Immature natural killer cell (primary cell): ENCODE measurements around the gene SZT2. TPM values are rescaled to one million over a fixed set of nuclear protein-coding genes. Genes with fewer than 3 reads are reported as not detected.

Source experiments
- DNase-seq, 3 donors: peaks; one replicate each; pipeline ENCODE4 v3.0.0; 2022; ENCODE audit warnings: mixed read lengths in 1 of 3
- H3K27ac Mint-ChIP-seq, 6 donors: one replicate each; pipeline ENCODE4 v1.8.0; 2020; ENCODE audit warnings: mixed read lengths in 6 of 6, mild to moderate bottlenecking in 5 of 6, inconsistent platforms in 4 of 6, moderate library complexity in 3 of 6
- H3K27me3 Mint-ChIP-seq, 3 donors: one replicate each; pipeline ENCODE4 v1.8.0; 2020 to 2021; ENCODE audit warnings: low read depth in 3 of 3, mild to moderate bottlenecking in 3 of 3, mixed read lengths in 3 of 3, moderate library complexity in 3 of 3, inconsistent platforms in 1 of 3
- H3K36me3 Mint-ChIP-seq, 3 donors: one replicate each; pipeline ENCODE4 v1.8.0; 2020; ENCODE audit warnings: mixed read lengths in 3 of 3, inconsistent platforms in 2 of 3, mild to moderate bottlenecking in 2 of 3
- H3K4me1 Mint-ChIP-seq, 2 donors: one replicate each; pipeline ENCODE4 v1.8.0; 2020; ENCODE audit warnings: inconsistent platforms in 2 of 2, mild to moderate bottlenecking in 2 of 2, mixed read lengths in 2 of 2, moderate library complexity in 1 of 2
- H3K4me3 Mint-ChIP-seq, 5 donors: one replicate each; pipeline ENCODE4 v1.8.0; 2020; ENCODE audit warnings: mild to moderate bottlenecking in 5 of 5, mixed read lengths in 5 of 5, inconsistent platforms in 3 of 5, moderate library complexity in 3 of 5
- H3K9me3 Mint-ChIP-seq, 6 donors: one replicate each; pipeline ENCODE4 v1.8.0; 2020; ENCODE audit warnings: mild to moderate bottlenecking in 6 of 6, mixed read lengths in 6 of 6, inconsistent platforms in 4 of 6, moderate library complexity in 3 of 6
- polyA plus RNA-seq, 3 donors: library from polyadenylated mRNA; unstranded; fragments of 300-500 nt; fragmentation: Illumina TruSeq; gene quantifications; one replicate each; pipeline ENCODE4 v1.2.3, GENCODE V29; 2021

SZT2 gene
- polyA plus RNA-seq, 3 donors from 2014 or later, result 3.4 to 8.3 (median 4.5) TPM

- peaks cover 0 to 41% (median 15%) of the 10 kb centered on the region in 3 donors for H3K36me3 Mint-ChIP-seq
- no peaks in the 10 kb centered on the region for H3K4me1 Mint-ChIP-seq
- no peak overlapping the region for H3K4me3 Mint-ChIP-seq
- DNase-seq, result no peak
- peaks cover 0 to 4% (median 2%) of the 10 kb centered on the region in 3 donors for H3K27me3 Mint-ChIP-seq
- peak overlapping the region in 3 of 6 donors; percentile 5 to 59 (median 49) for H3K27ac Mint-ChIP-seq
- H3K9me3 Mint-ChIP-seq, result no peaks in the 10 kb centered on the region
Measured at GRCh38 chr1:43438576-43438952, 48.9 kb downstream of the SZT2 start.

GRCh38 chr1:43438953-43439581, 49.4 kb downstream of the SZT2 start:
- peak overlapping the region in 2 of 6 donors; percentile 49 to 59 for H3K27ac Mint-ChIP-seq
- no peak for DNase-seq
- peaks cover 0 to 39% (median 11%) of the 10 kb centered on the region in 3 donors for H3K36me3 Mint-ChIP-seq
- no peaks in the 10 kb centered on the region for H3K9me3 Mint-ChIP-seq
- H3K4me1 Mint-ChIP-seq, result no peaks in the 10 kb centered on the region
- peaks cover 0 to 4% (median 2%) of the 10 kb centered on the region in 3 donors for H3K27me3 Mint-ChIP-seq
- no peak overlapping the region for H3K4me3 Mint-ChIP-seq

DNA sequence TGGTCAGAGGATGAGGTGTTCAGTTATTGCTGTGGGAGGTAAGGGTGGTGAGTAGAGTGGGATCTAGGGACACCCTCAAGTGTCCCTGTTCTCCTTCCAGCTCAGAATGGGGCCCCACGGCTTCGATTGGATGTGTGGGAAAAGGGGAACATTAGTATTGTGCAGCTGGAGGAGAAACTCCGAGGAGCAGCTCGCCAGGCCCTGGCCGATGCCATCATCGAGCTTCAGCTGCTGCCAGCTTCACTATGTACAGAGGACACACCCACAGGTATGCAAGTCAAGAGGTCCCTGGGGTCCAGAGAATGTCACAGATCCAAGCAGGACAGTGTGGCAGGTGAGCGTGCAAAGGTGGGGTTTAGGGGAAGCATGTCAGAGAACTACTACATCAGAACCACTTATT, 50.1 kb downstream of the SZT2 start:
- no peaks in the 10 kb centered on the region for H3K9me3 Mint-ChIP-seq
- no peak for DNase-seq
- no peaks in the 10 kb centered on the region for H3K4me1 Mint-ChIP-seq
- peaks cover 0 to 4% (median 2%) of the 10 kb centered on the region in 3 donors for H3K27me3 Mint-ChIP-seq
- no peak overlapping the region for H3K27ac Mint-ChIP-seq
- H3K36me3 Mint-ChIP-seq, result peaks cover 0 to 41% (median 15%) of the 10 kb centered on the region in 3 donors
- no peak overlapping the region for H3K4me3 Mint-ChIP-seq

- Mint-ChIP-seq H3K4me1 (no peaks in the 10 kb centered on the region), H3K27ac (no peak overlapping the region), H3K9me3 (no peaks in the 10 kb centered on the region), H3K36me3 (peaks cover 0 to 41% (median 11%) of the 10 kb centered on the region in 3 donors), H3K27me3 (peaks cover 0 to 4% (median under 1%) of the 10 kb centered on the region in 3 donors), H3K4me3 (no peak overlapping the region)
- no peak for DNase-seq
Measured at GRCh38 chr1:43440358-43440757, 50.7 kb downstream of the SZT2 start.

DNA sequence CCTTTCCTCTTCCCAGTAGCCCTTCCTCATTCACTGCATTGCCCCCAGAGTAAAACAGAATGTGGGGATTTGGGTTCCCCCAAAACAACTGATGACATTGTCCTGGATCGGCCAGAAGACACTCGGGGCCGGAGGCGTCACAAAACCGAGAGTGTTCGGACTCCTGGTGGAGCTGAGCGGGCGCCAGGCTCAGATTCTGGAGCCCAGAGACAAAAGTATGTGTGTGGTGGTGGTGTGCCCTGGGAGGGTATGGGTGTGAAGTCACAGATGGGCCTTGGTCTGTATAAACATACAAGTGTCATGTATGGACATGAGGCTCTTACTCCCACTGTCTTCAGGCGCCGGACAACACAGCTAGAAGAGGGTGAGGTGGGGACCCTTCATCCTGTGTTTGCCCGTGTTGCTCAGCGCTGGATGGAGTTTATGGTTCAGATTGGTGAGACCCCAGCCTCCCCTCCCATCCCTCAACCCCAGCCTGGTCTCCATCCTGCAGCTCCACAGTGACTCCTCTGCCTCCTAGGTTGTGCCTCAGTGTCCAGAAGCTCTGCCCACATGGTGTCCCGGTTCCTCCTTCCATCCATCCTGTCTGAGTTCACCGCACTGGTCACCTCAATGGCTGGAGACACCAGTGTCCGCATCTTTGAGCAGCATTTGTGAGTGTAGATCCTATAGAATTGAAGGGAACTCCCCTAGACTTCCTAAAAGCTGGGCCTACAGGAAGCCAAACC, 51.6 kb downstream of the SZT2 start:
- H3K27ac Mint-ChIP-seq, result peak overlapping the region in 1 of 6 donors; percentile 40

DNA sequence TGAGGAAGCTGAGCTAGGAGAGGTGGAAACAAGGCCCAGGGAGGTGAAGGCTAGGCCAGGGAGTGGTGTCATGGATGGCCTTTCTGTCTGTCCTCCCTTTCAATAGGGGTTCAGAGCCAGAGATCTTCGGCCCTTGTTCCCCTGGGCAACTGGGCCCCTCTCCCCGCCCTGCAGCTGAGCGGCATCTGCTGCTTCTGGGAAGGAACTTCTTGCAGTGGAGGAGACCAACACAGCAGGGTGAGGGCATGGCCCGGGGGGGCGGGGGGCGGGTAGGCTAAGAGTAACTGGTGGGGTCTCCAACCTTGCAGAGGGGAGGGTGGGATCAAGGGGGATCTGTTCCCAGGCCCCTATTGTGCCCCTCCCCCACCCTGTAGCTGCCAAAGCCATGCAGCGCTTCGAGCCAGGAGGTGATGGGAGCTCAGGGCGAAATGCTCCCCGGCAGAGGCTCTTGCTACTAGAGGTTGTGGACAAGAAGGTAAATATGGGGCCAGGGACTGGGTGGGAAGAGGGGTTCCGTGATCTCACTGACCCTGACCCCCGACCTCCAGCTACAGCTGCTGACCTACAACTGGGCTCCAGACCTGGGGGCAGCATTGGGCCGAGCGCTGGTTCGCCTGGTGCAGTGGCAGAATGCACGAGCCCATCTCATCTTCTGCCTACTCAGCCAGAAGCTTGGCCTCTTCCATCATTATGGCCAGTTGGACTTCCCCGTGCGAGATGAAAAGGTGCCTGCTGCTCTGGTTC, 52.4 kb downstream of the SZT2 start:
- Mint-ChIP-seq H3K4me3 (no peak overlapping the region), H3K4me1 (no peaks in the 10 kb centered on the region), H3K9me3 (no peaks in the 10 kb centered on the region), H3K36me3 (peaks cover 7 to 43% (median 9%) of the 10 kb centered on the region in 3 donors), H3K27me3 (peaks cover 0 to 4% (median 0%) of the 10 kb centered on the region in 3 donors), H3K27ac (no peak overlapping the region)
- no peak for DNase-seq

More for the DNA sequence above, 51.6 kb downstream of the SZT2 start:
- H3K36me3 Mint-ChIP-seq, result peaks cover 7 to 41% (median 7%) of the 10 kb centered on the region in 3 donors
- no peaks in the 10 kb centered on the region for H3K9me3 Mint-ChIP-seq
- no peaks in the 10 kb centered on the region for H3K4me1 Mint-ChIP-seq
- H3K4me3 Mint-ChIP-seq, result no peak overlapping the region
- no peak for DNase-seq
- peaks cover 0 to 4% (median 0%) of the 10 kb centered on the region in 3 donors for H3K27me3 Mint-ChIP-seq

DNA sequence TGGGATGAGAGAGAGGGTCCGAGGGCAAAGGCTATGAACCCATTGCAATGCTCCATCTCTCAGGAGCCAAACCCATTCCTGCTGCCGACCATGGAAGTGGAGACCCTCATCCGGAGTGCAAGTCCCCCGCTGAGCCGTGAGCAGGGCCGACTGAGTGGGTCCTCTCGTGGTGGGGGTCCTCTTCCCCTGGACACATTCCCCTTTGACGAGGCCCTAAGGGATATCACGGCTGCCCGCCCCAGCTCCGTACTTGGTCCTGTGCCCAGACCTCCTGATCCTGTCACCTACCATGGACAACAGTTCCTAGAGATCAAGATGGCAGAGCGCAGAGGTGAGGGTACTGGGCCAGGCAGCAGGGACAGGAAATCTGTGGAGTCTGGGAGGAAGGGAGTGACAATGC, 53.1 kb downstream of the SZT2 start:
- Mint-ChIP-seq H3K27ac (no peak overlapping the region), H3K36me3 (peaks cover 7 to 46% (median 9%) of the 10 kb centered on the region in 3 donors), H3K9me3 (no peaks in the 10 kb centered on the region), H3K27me3 (peaks cover 0 to 4% (median 0%) of the 10 kb centered on the region in 3 donors), H3K4me3 (no peak overlapping the region), H3K4me1 (no peaks in the 10 kb centered on the region)
- no peak for DNase-seq

- H3K27ac Mint-ChIP-seq, result peak overlapping the region in 1 of 6 donors; percentile 53
- H3K36me3 Mint-ChIP-seq, result peaks cover 7 to 46% (median 9%) of the 10 kb centered on the region in 3 donors
- H3K9me3 Mint-ChIP-seq, result no peaks in the 10 kb centered on the region
- no peaks in the 10 kb centered on the region for H3K4me1 Mint-ChIP-seq
- H3K4me3 Mint-ChIP-seq, result no peak overlapping the region
- no peak for DNase-seq
- H3K27me3 Mint-ChIP-seq, result peaks cover 0 to 4% (median 0%) of the 10 kb centered on the region in 3 donors
Measured at GRCh38 chr1:43443197-43443946, 53.7 kb downstream of the SZT2 start.

DNA sequence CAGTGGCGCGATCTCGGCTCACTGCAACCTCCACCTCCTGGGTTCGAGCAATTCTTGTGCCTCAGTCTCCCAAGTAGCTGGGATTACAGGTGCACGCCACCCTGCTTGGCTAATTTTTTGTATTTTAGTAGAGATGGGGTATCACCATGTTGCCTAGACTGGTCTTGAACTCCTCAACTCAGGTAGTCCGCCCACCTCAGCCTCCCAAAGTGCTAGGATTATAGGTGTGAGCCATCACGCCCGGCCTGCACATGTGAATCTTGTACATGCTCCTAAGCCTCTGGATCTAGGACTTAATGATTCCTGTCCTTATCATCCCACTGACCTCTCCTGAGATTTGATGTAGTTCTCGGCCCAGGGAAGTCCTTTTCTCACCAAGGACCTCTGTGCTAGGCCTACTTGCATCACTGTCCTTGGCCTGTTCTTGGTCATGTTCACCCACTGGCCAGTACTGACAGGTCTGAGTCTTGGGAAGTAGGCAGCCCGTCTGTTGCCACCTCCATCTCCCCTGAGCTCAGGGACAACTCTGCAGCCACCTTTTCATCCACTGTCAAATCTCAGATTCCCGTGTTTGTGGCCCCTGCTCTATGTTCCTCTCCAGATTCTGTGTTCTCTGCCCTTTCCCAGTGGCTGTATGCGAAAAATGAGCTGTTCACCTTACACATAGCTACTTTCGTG, 54.6 kb downstream of the SZT2 start:
- H3K27ac Mint-ChIP-seq, result peak overlapping the region in 1 of 6 donors; percentile 37
- peaks cover 11 to 41% (median 12%) of the 10 kb centered on the region in 3 donors for H3K36me3 Mint-ChIP-seq
- no peaks in the 10 kb centered on the region for H3K4me1 Mint-ChIP-seq
- no peaks in the 10 kb centered on the region for H3K9me3 Mint-ChIP-seq
- no peak for DNase-seq
- H3K4me3 Mint-ChIP-seq, result no peak overlapping the region
- peaks cover 0 to 4% (median 0%) of the 10 kb centered on the region in 3 donors for H3K27me3 Mint-ChIP-seq

DNA sequence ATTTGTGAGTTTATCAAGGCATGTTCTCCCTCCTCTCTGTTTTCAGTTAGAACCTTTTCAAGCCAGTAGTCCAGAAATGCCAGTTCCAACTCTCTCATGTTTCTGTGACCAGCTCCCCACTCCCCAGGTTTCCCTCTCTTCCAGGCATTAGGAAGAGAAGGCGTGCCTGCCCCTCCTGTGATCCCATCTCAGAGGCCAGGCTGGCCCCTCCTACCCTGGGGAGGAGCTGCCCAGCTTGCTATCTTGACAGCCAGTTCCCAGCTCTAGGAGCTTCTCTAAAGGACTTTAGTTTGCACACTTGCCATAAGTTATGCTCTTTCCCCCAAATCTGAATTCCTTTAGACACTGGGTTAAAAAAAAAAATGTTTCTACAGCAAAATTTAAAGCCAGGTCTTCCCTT, 55.1 kb downstream of the SZT2 start:
- DNase-seq, result no peak
- Mint-ChIP-seq H3K36me3 (peaks cover 11 to 41% (median 15%) of the 10 kb centered on the region in 3 donors), H3K4me1 (no peaks in the 10 kb centered on the region), H3K27me3 (peaks cover 0 to 3% (median 0%) of the 10 kb centered on the region in 3 donors), H3K4me3 (no peak overlapping the region), H3K27ac (peak overlapping the region in 2 of 6 donors; percentile 1 to 10), H3K9me3 (no peaks in the 10 kb centered on the region)

DNA sequence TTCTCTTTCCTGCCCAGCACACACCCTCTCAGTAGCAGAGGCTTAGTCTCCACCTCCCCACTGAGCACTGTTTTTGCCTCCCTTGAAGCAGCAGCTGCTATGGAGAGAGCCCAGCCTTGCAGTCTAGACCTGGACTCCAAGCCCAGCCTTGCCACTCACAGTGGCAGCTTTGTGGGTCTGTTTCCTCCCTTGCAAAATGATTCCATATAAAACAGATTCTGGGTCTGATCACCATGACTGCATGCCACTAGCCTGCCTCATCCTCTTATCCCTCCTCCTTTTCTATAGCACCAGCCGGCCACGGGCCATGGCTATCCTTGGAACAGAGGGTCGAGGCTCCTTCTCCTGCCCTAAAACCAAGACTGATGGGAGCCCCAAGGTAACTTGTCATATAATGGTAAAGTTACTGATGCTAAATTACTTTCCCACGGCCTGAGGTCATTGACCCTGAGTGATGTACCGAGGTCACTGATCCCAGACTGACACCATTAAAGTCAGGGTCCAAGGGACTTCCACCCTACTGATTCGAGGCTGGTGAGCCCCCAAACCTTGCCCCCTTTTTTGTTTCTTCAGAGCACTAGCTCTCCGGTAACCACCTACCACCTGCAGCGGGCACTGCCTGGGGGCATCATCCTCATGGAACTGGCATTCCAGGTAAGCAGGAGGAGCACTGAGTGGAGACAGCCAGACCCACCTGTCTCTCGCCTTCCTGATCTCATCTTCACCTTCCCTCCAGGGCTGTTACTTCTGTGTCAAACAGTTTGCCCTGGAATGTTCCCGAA, 56.1 kb downstream of the SZT2 start:
- DNase-seq, result no peak
- peaks cover 0 to 3% (median 2%) of the 10 kb centered on the region in 3 donors for H3K27me3 Mint-ChIP-seq
- peak overlapping the region in 2 of 6 donors; percentile 8 to 63 for H3K27ac Mint-ChIP-seq
- H3K9me3 Mint-ChIP-seq, result no peaks in the 10 kb centered on the region
- peaks cover 11 to 36% (median 15%) of the 10 kb centered on the region in 3 donors for H3K36me3 Mint-ChIP-seq
- H3K4me1 Mint-ChIP-seq, result no peaks in the 10 kb centered on the region
- H3K4me3 Mint-ChIP-seq, result no peak overlapping the region

DNA sequence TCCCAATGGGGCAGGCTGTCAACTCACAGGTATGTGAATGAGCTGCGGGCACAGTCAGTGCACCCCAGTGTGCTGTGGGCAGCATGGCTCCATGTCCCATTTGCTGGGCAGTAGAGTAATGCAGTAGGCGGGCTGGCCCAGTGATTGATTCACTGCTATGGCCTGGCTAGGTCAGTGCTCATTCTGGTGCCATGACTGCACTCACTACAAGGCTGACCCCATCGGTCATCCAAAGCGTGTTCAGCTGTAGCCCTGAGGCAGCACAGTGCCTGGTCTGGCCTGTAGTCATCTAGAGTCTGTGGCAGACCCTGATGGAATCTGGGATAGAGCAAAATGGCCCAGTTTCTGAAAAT, 56.7 kb downstream of the SZT2 start:
- Mint-ChIP-seq H3K4me3 (no peak overlapping the region), H3K36me3 (peaks cover 11 to 35% (median 15%) of the 10 kb centered on the region in 3 donors), H3K27me3 (peaks cover 0 to 2% (median 1%) of the 10 kb centered on the region in 3 donors), H3K4me1 (no peaks in the 10 kb centered on the region), H3K9me3 (no peaks in the 10 kb centered on the region), H3K27ac (no peak overlapping the region)
- no peak for DNase-seq
